ENCODE data around the gene FTO. TPM values are rescaled to one million over a fixed set of nuclear protein-coding genes. Genes with fewer than 3 reads are reported as not detected.

The FTO gene
- total and polyA plus RNA-seq, 12 donors: 17.8 to 310 (median 156) TPM

DNA sequence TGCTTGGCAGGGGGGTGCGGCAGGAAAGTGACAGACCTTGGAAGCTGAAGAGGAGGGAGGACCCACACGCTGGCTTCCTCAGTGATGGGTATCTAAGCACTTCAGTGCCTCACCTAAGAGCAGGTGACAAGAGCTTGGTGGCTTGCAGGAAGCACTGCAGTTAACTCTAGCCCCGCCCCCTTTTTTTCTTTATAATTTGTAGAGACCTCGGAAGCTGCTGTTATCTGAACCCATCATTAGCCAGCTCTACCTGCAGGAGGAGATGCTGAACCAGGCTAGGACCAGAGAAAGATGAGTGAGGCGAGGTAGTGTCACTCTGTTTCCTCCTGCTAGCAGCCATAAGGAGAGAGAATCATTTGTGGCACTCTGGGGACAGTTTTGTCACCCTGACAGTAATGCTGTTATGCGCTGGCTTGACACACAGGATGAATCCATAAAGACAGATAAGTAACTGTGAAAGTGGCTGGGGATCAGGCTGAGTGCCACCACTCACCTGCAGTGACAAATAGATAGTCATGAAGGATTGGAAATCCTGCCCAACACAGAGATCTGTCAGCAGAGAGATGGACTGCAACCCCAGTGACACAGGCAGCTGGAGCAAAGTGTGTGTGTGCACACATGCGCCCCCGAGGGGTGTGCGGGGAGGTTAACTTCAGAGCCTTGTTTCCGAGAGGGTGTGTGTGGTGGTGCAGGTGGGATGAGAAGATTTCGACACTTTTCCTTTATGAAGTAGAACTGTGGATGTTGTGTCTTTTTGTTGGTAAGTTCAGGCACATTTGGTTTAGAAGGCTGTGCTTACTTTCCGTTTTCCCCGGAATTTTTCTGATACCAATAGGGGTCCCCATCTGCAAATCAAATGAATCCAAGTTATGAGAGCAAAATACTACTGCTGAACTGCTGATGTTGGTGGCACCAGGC lies 358.7 kb downstream of the FTO start:
- 84 to 92% (median 89%) methylated on average over 13 of the region's 13 CpGs for WGBS, 4 donors
- intact Hi-C loops (cut with DNase I): no loop called here
- no peak overlapping the region for H3K27ac ChIP-seq
- TF ChIP-seq, protein P1, sequence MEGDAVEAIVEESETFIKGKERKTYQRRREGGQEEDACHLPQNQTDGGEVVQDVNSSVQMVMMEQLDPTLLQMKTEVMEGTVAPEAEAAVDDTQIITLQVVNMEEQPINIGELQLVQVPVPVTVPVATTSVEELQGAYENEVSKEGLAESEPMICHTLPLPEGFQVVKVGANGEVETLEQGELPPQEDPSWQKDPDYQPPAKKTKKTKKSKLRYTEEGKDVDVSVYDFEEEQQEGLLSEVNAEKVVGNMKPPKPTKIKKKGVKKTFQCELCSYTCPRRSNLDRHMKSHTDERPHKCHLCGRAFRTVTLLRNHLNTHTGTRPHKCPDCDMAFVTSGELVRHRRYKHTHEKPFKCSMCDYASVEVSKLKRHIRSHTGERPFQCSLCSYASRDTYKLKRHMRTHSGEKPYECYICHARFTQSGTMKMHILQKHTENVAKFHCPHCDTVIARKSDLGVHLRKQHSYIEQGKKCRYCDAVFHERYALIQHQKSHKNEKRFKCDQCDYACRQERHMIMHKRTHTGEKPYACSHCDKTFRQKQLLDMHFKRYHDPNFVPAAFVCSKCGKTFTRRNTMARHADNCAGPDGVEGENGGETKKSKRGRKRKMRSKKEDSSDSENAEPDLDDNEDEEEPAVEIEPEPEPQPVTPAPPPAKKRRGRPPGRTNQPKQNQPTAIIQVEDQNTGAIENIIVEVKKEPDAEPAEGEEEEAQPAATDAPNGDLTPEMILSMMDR (IDR thresholded peaks at IDR 0.05): no peak
- TF ChIP-seq POLR2A (IDR thresholded peaks at IDR 0.05): no peak
- H3K4me1 ChIP-seq (replicated peaks in 1 of 2): no peaks in the 10 kb centered on the region
- DNase-seq: no peak
- no peaks in the 10 kb centered on the region for H3K36me3 ChIP-seq (replicated peaks in 1 of 2)
- no peaks in the 10 kb centered on the region for H3K9me3 ChIP-seq (replicated peaks in 1 of 3)
- no peak overlapping the region for H3K4me3 ChIP-seq
- no peaks in the 10 kb centered on the region for H3K27me3 ChIP-seq

DNA sequence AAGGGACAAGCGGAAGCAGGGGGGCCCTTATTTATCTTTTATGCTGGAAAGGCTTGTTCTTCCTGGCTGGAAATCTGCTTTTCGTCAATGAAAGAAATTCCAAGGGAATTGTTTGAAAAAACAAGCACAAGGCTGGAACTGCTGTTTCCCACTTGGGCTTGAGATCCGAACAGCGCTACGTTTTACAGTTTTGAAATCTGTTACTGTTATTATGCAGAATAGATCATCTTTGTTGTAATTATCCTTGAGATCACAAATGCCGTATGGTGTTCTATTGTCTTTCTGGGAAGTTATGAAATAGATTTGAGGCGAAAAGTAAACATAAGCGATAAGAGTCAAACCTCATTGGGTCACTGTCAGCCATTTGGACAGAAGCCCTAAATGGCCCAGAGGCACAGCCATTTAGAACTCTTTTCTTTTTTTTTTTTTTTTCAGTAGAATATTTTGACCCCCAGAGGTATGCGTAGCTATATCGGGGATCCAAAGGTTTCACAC lies 359.4 kb downstream of the FTO start:
- no peaks in the 10 kb centered on the region for H3K36me3 ChIP-seq (replicated peaks in 1 of 2)
- TF ChIP-seq, protein P1 (IDR thresholded peaks at IDR 0.05): no peak
- TF ChIP-seq POLR2A (IDR thresholded peaks at IDR 0.05): no peak
- no peaks in the 10 kb centered on the region for H3K27me3 ChIP-seq
- H3K9me3 ChIP-seq (replicated peaks in 1 of 3): no peaks in the 10 kb centered on the region
- H3K27ac ChIP-seq: no peak overlapping the region
- H3K4me1 ChIP-seq (replicated peaks in 1 of 2): no peaks in the 10 kb centered on the region
- no peak overlapping the region for H3K4me3 ChIP-seq
- 81 to 85% (median 83%) methylated on average over 10 of the region's 10 CpGs for WGBS, 4 donors
- DNase-seq: no peak
- intact Hi-C loops (cut with DNase I): no loop called here

DNA sequence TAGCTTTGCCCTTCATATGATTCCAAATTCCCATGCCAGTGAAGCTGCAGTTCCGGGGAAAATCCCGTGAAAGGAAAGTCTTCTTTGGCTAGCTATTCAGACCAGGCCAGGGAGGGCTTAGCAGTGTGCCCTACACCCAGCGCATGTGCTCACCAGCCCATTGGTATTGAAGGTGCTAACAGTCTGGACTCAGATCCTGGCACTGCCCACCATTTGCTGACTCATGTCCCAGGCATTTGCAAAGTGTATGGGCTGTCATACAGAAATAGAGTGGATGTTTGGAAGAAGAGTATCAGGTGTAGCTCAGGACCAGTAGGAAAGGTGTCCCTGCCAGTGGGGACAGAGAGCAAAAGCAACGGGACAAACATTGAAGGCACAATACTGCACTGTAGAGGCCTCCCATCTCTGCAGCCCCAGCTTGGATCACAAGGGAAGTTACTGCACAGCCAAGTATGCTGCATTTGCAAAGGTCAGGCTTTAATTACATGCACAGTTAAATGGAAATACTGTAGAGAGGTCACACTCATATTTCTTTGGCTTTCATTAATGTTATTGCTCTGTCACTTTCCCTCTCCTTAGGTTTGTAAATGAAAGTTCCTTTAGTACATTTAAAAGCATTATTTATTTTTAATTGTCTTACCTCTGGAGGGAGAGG lies 362.6 kb downstream of the FTO start:
- WGBS, 4 donors: 66 to 88% (median 75%) methylated on average over 4 of the region's 4 CpGs
- intact Hi-C loops (cut with DNase I): no loop called here

More for the DNA sequence above, 362.6 kb downstream of the FTO start:
- peak in 5 of 7 donors; percentile 39 to 73 (median 53) for DNase-seq
- Histone ChIP-seq H3K4me1 (replicated peaks in 1 of 2) (no peaks in the 10 kb centered on the region), H3K27ac (no peak overlapping the region), H3K36me3 (replicated peaks in 1 of 2) (no peaks in the 10 kb centered on the region), H3K27me3 (no peaks in the 10 kb centered on the region), H3K9me3 (replicated peaks in 1 of 3) (no peaks in the 10 kb centered on the region), H3K4me3 (no peak overlapping the region)
- TF ChIP-seq, protein P1 (IDR thresholded peaks at IDR 0.05): no peak

Measured in adrenal gland (tissue), 12 donors.